Measurements from ENCODE around the gene HNRNPF.

- no peak for TF ChIP-seq CTCF (IDR thresholded peaks at IDR 0.05; ENCODE audit: extremely low read depth in 1 of 2, insufficient read depth in 1 of 2, low read depth in 1 of 2, low read length in 2 of 2)
- TF ChIP-seq POLR2A (IDR thresholded peaks at IDR 0.05; ENCODE audit: low read depth, low read length): no peak
- TF ChIP-seq EZH2 (IDR thresholded peaks at IDR 0.05; ENCODE audit: borderline replicate concordance, low read depth, low read length, severe bottlenecking): no peak
- no peak for TF ChIP-seq MAX (IDR thresholded peaks at IDR 0.05; ENCODE audit: insufficient read depth, insufficient read length)
- no peak for TF ChIP-seq JUN (IDR thresholded peaks at IDR 0.05; ENCODE audit: borderline replicate concordance, insufficient read depth, insufficient read length, low read depth)
- TF ChIP-seq GATA2 (IDR thresholded peaks at IDR 0.05; ENCODE audit: insufficient read depth, insufficient read length, low read depth, low read length): no peak
- no peak for TF ChIP-seq POLR2AphosphoS5 (IDR thresholded peaks at IDR 0.05; ENCODE audit: insufficient read depth, low read depth, low read length)
- TF ChIP-seq FOS (IDR thresholded peaks at IDR 0.05; ENCODE audit: borderline replicate concordance, insufficient read depth, low read length): no peak
Measured at GRCh38 chr10:43392748-43393147, 16.2 kb downstream of the HNRNPF start.
